ENCODE measurements around the gene TRPC1. TPM values are rescaled to one million over a fixed set of nuclear protein-coding genes. Genes with fewer than 3 reads are reported as not detected.

Gene TRPC1
- total RNA-seq, 4 donors from 2014 or later = 0.75 to 1.7 (median 1.1) TPM

DNA sequence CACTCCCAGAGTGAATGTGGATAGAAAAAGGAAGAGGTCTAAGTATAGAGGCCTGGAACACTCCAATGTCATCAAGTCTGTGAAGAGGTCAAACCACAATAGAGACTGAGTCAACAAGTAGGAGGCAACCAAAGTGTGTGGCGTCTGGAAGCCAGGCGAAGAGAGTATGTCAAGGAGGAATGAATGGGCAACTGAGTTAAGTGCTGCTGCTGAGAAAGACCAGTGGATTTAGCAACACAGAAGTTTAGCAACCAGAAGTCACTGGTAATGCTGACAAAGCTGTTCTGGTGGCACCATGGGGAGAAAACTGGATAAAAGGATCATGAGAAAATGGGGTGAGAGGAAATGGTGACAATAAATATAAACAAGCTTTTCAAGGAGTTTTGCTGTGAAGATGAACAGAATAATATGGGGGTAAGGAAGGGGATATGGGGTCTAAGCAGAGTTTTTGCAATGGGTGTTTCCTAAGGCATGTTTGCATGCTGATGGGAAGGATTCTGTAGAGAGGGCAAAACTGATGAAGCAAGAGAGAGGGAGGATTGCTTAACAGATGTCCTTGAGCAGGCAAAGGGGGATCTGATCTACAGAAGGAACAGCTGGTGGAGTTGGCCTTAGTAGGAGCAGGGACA lies 126.7 kb downstream of the TRPC1 start:
- in situ Hi-C loops (cut with MboI; ENCODE audit: low sequenced_read_pairs in 4 of 4) = no loop called here

DNA sequence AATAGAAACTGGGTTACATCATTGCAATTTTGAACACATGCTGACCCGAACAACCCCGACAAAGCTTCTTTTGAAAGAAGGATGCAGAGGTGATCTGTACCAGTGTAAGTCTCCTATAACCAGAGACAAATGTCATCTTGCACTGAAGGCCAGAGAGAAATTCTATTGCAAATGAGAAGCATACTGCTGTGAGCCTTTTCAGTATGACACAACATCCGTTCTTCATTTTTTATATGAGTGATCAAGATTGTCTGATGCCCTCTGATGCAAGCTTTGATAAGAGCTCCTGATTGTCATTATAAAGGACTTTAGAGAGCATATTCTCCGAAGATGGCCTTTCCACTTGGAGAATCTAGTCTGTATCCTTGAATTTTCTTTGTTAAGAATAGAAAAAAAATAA lies 128.2 kb downstream of the TRPC1 start:
- Histone ChIP-seq H3K4me1 (no peaks in the 10 kb centered on the region), H3K4me3 (no peak overlapping the region), H3K27ac (no peak overlapping the region), H3K27me3 (no peaks in the 10 kb centered on the region), H3K9me3 (no peaks in the 10 kb centered on the region), H3K36me3 (no peaks in the 10 kb centered on the region)
- intact Hi-C loops (cut with DNase I; ENCODE audit: low total_unique reads) = no loop called here
- TF ChIP-seq, protein P1, sequence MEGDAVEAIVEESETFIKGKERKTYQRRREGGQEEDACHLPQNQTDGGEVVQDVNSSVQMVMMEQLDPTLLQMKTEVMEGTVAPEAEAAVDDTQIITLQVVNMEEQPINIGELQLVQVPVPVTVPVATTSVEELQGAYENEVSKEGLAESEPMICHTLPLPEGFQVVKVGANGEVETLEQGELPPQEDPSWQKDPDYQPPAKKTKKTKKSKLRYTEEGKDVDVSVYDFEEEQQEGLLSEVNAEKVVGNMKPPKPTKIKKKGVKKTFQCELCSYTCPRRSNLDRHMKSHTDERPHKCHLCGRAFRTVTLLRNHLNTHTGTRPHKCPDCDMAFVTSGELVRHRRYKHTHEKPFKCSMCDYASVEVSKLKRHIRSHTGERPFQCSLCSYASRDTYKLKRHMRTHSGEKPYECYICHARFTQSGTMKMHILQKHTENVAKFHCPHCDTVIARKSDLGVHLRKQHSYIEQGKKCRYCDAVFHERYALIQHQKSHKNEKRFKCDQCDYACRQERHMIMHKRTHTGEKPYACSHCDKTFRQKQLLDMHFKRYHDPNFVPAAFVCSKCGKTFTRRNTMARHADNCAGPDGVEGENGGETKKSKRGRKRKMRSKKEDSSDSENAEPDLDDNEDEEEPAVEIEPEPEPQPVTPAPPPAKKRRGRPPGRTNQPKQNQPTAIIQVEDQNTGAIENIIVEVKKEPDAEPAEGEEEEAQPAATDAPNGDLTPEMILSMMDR (IDR thresholded peaks at IDR 0.05 in 4 of 5, conservative IDR thresholded peaks at IDR 0.05 in 1 of 5) = no peak
- no peak for TF ChIP-seq POLR2A (IDR thresholded peaks at IDR 0.05)
- in situ Hi-C loops (cut with MboI; ENCODE audit: low sequenced_read_pairs in 4 of 4) = no loop called here
- ATAC-seq = no peak
- DNase-seq = no peak

More for the DNA sequence above, 126.7 kb downstream of the TRPC1 start:
- H3K27ac ChIP-seq = no peak overlapping the region
- peak in 1 of 2 donors; percentile 30 for ATAC-seq
- H3K4me3 ChIP-seq = no peak overlapping the region
- DNase-seq = no peak
- no peaks in the 10 kb centered on the region for H3K4me1 ChIP-seq
- H3K9me3 ChIP-seq = no peaks in the 10 kb centered on the region
- TF ChIP-seq POLR2A (IDR thresholded peaks at IDR 0.05) = no peak
- TF ChIP-seq, protein P1 (IDR thresholded peaks at IDR 0.05 in 4 of 5, conservative IDR thresholded peaks at IDR 0.05 in 1 of 5) = no peak
- H3K36me3 ChIP-seq = no peaks in the 10 kb centered on the region
- intact Hi-C loops (cut with DNase I; ENCODE audit: low total_unique reads) = no loop called here
- no peaks in the 10 kb centered on the region for H3K27me3 ChIP-seq

DNA sequence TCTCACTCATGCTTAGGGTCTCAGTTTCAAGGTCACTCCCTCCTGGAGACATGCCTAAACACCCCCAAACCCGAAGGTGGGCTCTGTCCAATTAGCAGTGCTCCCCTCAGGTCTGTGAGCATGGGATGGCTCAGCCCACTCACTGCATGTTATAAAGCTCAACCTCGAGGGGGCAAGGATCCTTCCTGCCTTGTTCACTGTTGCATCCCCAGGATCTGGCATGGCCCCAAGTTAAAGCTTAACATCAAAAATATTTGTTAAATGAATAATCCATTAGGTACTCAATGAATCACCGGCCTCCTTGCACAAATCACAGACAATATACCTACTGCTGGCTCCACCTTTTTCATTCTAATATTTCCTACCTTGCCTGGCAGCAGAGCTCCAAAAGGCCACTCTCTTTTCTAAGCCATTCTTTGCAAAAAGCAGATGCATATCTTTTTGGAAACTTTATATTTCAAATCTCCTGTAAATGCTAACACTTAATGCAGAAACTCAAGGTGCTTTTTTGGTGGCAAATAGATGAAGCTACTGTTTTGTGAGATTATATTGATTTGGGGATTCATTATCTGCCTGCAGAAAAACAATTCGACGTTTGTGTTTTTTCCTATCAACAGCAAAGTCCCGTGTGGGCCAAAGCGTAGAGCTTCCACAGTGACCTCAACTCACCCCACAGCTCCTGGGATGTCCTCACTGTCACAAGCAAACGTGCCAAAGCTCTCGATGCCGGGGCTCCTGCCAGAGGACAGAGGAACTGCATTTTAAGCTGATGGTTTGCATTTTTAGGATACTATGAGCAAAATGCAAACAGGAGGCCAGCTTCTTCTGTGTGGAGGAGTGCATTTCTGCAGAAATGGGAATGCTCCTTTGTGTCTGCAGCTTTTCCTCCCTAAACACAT lies 129.7 kb downstream of the TRPC1 start:
- Histone ChIP-seq H3K4me3 (no peak overlapping the region), H3K9me3 (no peaks in the 10 kb centered on the region), H3K36me3 (no peaks in the 10 kb centered on the region), H3K4me1 (no peaks in the 10 kb centered on the region), H3K27ac (no peak overlapping the region), H3K27me3 (no peaks in the 10 kb centered on the region)
- DNase-seq (no peak), ATAC-seq (no peak)
- TF ChIP-seq, protein P1 (IDR thresholded peaks at IDR 0.05 in 4 of 5, conservative IDR thresholded peaks at IDR 0.05 in 1 of 5) = no peak
- TF ChIP-seq POLR2A (IDR thresholded peaks at IDR 0.05) = no peak
- intact Hi-C loops (cut with DNase I; ENCODE audit: low total_unique reads) (no loop called here), in situ Hi-C loops (cut with MboI; ENCODE audit: low sequenced_read_pairs in 4 of 4) (no loop called here)

DNA sequence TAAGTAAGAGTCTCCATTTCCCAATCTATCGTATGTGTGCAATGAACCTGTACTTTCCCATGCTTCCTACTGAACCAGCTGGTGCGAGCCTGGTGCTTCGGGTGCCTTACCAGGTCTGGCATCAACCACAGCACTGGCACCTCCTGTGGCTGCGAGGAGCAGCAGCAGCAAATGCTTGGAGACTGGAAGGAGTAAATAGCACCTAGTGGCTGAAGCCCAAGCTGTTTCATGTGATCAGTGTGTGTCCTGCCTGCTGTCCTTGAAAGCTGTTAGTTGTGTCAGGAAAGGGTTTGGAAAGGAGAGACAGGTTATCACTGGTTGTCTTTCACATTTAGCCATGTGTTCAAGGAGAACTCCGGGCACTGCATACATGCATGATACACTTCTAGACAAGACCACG lies 133.2 kb downstream of the TRPC1 start:
- H3K36me3 ChIP-seq = no peaks in the 10 kb centered on the region
- no peaks in the 10 kb centered on the region for H3K27me3 ChIP-seq
- intact Hi-C loops (cut with DNase I; ENCODE audit: low total_unique reads) (no loop called here), in situ Hi-C loops (cut with MboI; ENCODE audit: low sequenced_read_pairs in 4 of 4) (no loop called here)
- peak; percentile 73 to 97 for ATAC-seq
- no peaks in the 10 kb centered on the region for H3K4me1 ChIP-seq
- peak; percentile 41 to 71 for DNase-seq
- peak overlapping the region in 2 of 4 donors; percentile 41 to 51 for H3K27ac ChIP-seq
- TF ChIP-seq, protein P1 (IDR thresholded peaks at IDR 0.05 in 4 of 5, conservative IDR thresholded peaks at IDR 0.05 in 1 of 5) = peak in 2 of 5 experiments; percentile 20 to 31
- TF ChIP-seq POLR2A (IDR thresholded peaks at IDR 0.05) = no peak
- no peak overlapping the region for H3K4me3 ChIP-seq
- no peaks in the 10 kb centered on the region for H3K9me3 ChIP-seq

Other genes with a start within 250 kb of the TRPC1 start
- gene ATR, start 145.3 kb upstream of the TRPC1 start, total RNA-seq = 10 to 100 TPM in 2 of 4 donors, 1 to 10 TPM in 2; 8.9 to 21.9 (median 10.0) TPM
- 1 to 10 TPM in 2 of 4 donors, under 1 TPM in 2; 0.65 to 5.4 (median 0.94) TPM for gene PLS1, start 127.6 kb upstream of the TRPC1 start, total RNA-seq
- gene PCOLCE2, start 165.0 kb downstream of the TRPC1 start, total RNA-seq = 10 to 100 TPM in 1 of 4 donors, 1 to 10 TPM in 3; 2.5 to 17.2 (median 4.0) TPM
- gene PAQR9, start 239.6 kb downstream of the TRPC1 start, total RNA-seq = 1 to 10 TPM in 1 of 4 donors, under 1 TPM in 2, not detected in 1; 0.20 to 1.0 (median 0.27) TPM

Data from gastrocnemius medialis (tissue), 4 donors.